GM23248 (cell line): ENCODE results near the gene TJP2. TPM values are rescaled to one million over a fixed set of nuclear protein-coding genes. Genes with fewer than 3 reads are reported as not detected.

Experiments used
- DNase-seq: peaks from one replicate; pipeline ENCODE4 v3.0.0-alpha.2; 2015
- H2AFZ ChIP-seq: fragments of 200-600 bp; sonication (generic); 2 replicates; pipeline ENCODE4 v1.6.1; 2016; ENCODE audit warnings: antibody characterized with exemption
- H3F3A ChIP-seq: fragments of 200-600 bp; sonication (generic); 2 replicates; pipeline ENCODE4 v1.6.1; 2016; ENCODE audit warnings: mild to moderate bottlenecking, antibody characterized with exemption, mixed run types; ENCODE audit not compliant: insufficient read depth
- H3K27ac ChIP-seq: fragments of 200-600 bp; sonication (generic); 2 replicates; pipeline ENCODE4 v1.5.1; 2016; ENCODE audit warnings: mild to moderate bottlenecking
- H3K27me3 ChIP-seq: fragments of 200-600 bp; sonication (generic); replicated peaks from 2 replicates; pipeline ENCODE4 v1.6.1; 2016; ENCODE audit warnings: mild to moderate bottlenecking; ENCODE audit not compliant: insufficient read depth
- H3K36me3 ChIP-seq: fragments of 200-600 bp; sonication (generic); 2 replicates; pipeline ENCODE4 v1.6.1; 2016; ENCODE audit warnings: low read depth, mild to moderate bottlenecking
- H3K4me1 ChIP-seq: fragments of 200-600 bp; sonication (generic); 2 replicates; pipeline ENCODE4 v1.6.1; 2016; ENCODE audit warnings: mild to moderate bottlenecking; ENCODE audit not compliant: insufficient read depth
- H3K4me2 ChIP-seq: fragments of 200-600 bp; sonication (generic); one replicate; pipeline ENCODE4 v1.6.1; 2016; ENCODE audit warnings: mild to moderate bottlenecking; ENCODE audit not compliant: unreplicated experiment
- H3K4me3 ChIP-seq: fragments of 200-600 bp; sonication (generic); 2 replicates; pipeline ENCODE4 v1.5.1; 2016; ENCODE audit warnings: mild to moderate bottlenecking
- H3K79me2 ChIP-seq: fragments of 200-600 bp; sonication (generic); 2 replicates; pipeline ENCODE4 v1.6.1; 2016; ENCODE audit warnings: mild to moderate bottlenecking; ENCODE audit not compliant: insufficient read depth
- H3K9ac ChIP-seq: fragments of 200-600 bp; sonication (generic); 2 replicates; pipeline ENCODE4 v1.6.1; 2016; ENCODE audit warnings: mild to moderate bottlenecking
- H3K9me2 ChIP-seq: fragments of 200-600 bp; sonication (generic); 2 replicates; pipeline ENCODE4 v1.6.1; 2016; ENCODE audit warnings: mixed run types, mild to moderate bottlenecking, moderate library complexity; ENCODE audit not compliant: insufficient read depth
- H3K9me3 ChIP-seq: fragments of 200-600 bp; sonication (generic); one replicate; pipeline ENCODE4 v1.6.1; 2017; ENCODE audit warnings: low read depth
- H4K20me1 ChIP-seq: fragments of 200-600 bp; sonication (generic); 2 replicates; pipeline ENCODE4 v1.6.0; 2016; ENCODE audit not compliant: insufficient read depth
- EZH2 ChIP-seq: fragments of 200-600 bp; sonication (generic); IDR thresholded peaks from 2 replicates; pipeline ENCODE4 v1.6.1; 2018; ENCODE audit warnings: antibody characterized with exemption, mild to moderate bottlenecking; ENCODE audit not compliant: insufficient read depth, poor library complexity, severe bottlenecking
- EZH2phosphoT487 ChIP-seq: fragments of 200-600 bp; sonication (generic); IDR thresholded peaks from 2 replicates; pipeline ENCODE4 v1.6.1; 2018; ENCODE audit warnings: antibody characterized with exemption, moderate library complexity, mild to moderate bottlenecking, low read depth; ENCODE audit not compliant: insufficient read depth
- WGBS, 2 experiments: methylation state at CpG; one replicate each; pipeline ENCODE4 v1.1.6; 2015 to 2017; ENCODE audit warnings: low lambda C conversion rate in 2 of 2, low coverage in 1 of 2; ENCODE audit errors: missing lambda C conversion rate in 2 of 2; 5-methylcytosine and 5-hydroxymethylcytosine counted together
- in situ Hi-C: fragments of 300-500 bp; cut with MboI; formaldehyde crosslinking; loops from 2 replicates; pipeline ENCODE4 v1.15.0; 2020
- polyA plus RNA-seq: library from polyadenylated mRNA; unstranded; fragments of >200 nt; fragmentation: Nextera tagmentation; extraction: Ambion mirVana; gene quantifications from 2 replicates; pipeline ENCODE4 v1.2.1, GENCODE V29; 2016
- total RNA-seq: library from RNA; depleted of rRNA; stranded (reverse); fragments of >200 nt; shearing (Covaris generic); gene quantifications from 2 replicates; pipeline ENCODE4 v1.2.3, GENCODE V29; 2014

The TJP2 gene
- total and polyA plus RNA-seq, 2 experiments from 2014 or later: 5.5 to 8.6 TPM

GRCh38 chr9:69252436-69252835 is 78.4 kb downstream of the TJP2 start:
- 84 to 87% methylated on average over 5 of the region's 5 CpGs for WGBS, 2 experiments
- no peaks in the 10 kb centered on the region for H3K4me1 ChIP-seq
- H3K9me2 ChIP-seq: no peaks in the 10 kb centered on the region
- H4K20me1 ChIP-seq: no peaks in the 10 kb centered on the region
- no peak overlapping the region for H3K4me3 ChIP-seq
- no peaks in the 10 kb centered on the region for H3K9me3 ChIP-seq
- no peaks in the 10 kb centered on the region for H3K79me2 ChIP-seq
- no peak overlapping the region for H3K9ac ChIP-seq
- TF ChIP-seq EZH2phosphoT487: no peak
- TF ChIP-seq EZH2: no peak
- in situ Hi-C loops: no loop called here
- no peak overlapping the region for H3K27ac ChIP-seq
- H3F3A ChIP-seq: no peaks in the 10 kb centered on the region
- H3K27me3 ChIP-seq: no peaks in the 10 kb centered on the region
- no peak overlapping the region for H3K4me2 ChIP-seq
- H2AFZ ChIP-seq: no peak overlapping the region
- H3K36me3 ChIP-seq: no peaks in the 10 kb centered on the region
- no peak for DNase-seq

DNA sequence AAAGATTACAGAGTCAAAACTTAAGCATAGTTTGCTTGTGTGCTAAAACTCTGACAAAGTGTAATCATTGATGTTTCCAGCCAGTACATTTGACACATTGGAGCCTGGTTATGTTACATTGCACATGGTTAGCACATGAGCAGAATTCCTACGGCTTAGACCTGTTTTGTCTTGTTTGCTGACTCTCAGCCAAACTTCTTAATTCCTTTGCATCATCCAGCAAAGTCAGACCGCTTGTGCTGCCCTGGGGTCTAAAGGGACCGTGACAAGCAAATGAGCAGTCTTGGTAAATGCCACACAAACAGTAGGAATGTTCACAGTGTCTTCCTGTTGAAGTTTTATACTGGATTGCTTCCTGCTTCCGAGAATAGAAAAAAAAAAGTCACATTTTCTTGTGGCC is 79.0 kb downstream of the TJP2 start:
- 27 to 34% methylated on average over 4 of the region's 4 CpGs for WGBS, 2 experiments
- H3K9me2 ChIP-seq: no peaks in the 10 kb centered on the region
- no peaks in the 10 kb centered on the region for H3K27me3 ChIP-seq
- in situ Hi-C loops: no loop called here
- H2AFZ ChIP-seq: no peak overlapping the region
- DNase-seq: peak; percentile 17
- H3K27ac ChIP-seq: no peak overlapping the region
- no peaks in the 10 kb centered on the region for H3K36me3 ChIP-seq
- no peaks in the 10 kb centered on the region for H3K4me1 ChIP-seq
- TF ChIP-seq EZH2phosphoT487 (no peak), EZH2 (no peak)
- H4K20me1 ChIP-seq: no peaks in the 10 kb centered on the region
- no peaks in the 10 kb centered on the region for H3K79me2 ChIP-seq
- H3F3A ChIP-seq: no peaks in the 10 kb centered on the region
- H3K4me3 ChIP-seq: no peak overlapping the region
- H3K9me3 ChIP-seq: no peaks in the 10 kb centered on the region
- H3K9ac ChIP-seq: no peak overlapping the region
- H3K4me2 ChIP-seq: no peak overlapping the region

DNA sequence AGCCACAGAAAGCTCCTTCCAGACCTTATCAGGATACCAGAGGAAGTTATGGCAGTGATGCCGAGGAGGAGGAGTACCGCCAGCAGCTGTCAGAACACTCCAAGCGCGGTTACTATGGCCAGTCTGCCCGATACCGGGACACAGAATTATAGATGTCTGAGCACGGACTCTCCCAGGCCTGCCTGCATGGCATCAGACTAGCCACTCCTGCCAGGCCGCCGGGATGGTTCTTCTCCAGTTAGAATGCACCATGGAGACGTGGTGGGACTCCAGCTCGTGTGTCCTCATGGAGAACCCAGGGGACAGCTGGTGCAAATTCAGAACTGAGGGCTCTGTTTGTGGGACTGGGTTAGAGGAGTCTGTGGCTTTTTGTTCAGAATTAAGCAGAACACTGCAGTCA is 80.1 kb downstream of the TJP2 start:
- Histone ChIP-seq H3K4me3 (no peak overlapping the region), H3K27ac (no peak overlapping the region), H2AFZ (no peak overlapping the region), H4K20me1 (no peaks in the 10 kb centered on the region), H3K4me1 (no peaks in the 10 kb centered on the region), H3K27me3 (no peaks in the 10 kb centered on the region), H3K4me2 (no peak overlapping the region), H3K9me2 (no peaks in the 10 kb centered on the region), H3F3A (no peaks in the 10 kb centered on the region), H3K9ac (no peak overlapping the region), H3K36me3 (no peaks in the 10 kb centered on the region), H3K9me3 (no peaks in the 10 kb centered on the region), H3K79me2 (no peaks in the 10 kb centered on the region)
- no peak for DNase-seq
- 93 to 96% methylated on average over 11 of the region's 11 CpGs for WGBS, 2 experiments
- TF ChIP-seq EZH2: no peak
- TF ChIP-seq EZH2phosphoT487: no peak
- in situ Hi-C loops: no loop called here

DNA sequence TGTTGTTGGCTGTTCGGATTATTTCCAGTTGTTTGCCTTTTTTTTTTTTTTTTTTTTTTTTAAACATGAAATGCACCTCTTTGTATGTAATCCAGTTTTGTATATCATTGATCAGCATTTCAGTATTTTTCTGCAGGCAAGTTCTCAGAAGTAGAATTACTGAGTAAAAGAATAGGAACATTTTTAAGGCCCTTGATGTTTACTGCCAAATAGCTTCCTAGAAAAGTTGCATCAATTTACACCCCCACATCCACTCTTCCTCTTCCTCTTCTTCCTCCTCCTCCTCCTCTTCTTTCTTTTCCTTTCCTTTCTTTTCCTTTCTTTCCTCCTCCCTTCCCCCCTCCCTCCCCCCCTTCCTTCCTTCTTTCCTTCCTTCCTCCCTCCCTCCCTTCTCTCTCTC is 81.5 kb downstream of the TJP2 start:
- no peak overlapping the region for H2AFZ ChIP-seq
- H3K4me1 ChIP-seq: no peaks in the 10 kb centered on the region
- H4K20me1 ChIP-seq: no peaks in the 10 kb centered on the region
- H3K27me3 ChIP-seq: no peaks in the 10 kb centered on the region
- no peak overlapping the region for H3K27ac ChIP-seq
- no peaks in the 10 kb centered on the region for H3F3A ChIP-seq
- no peaks in the 10 kb centered on the region for H3K9me2 ChIP-seq
- no peaks in the 10 kb centered on the region for H3K9me3 ChIP-seq
- TF ChIP-seq EZH2phosphoT487: no peak
- no peak for TF ChIP-seq EZH2
- H3K9ac ChIP-seq: no peak overlapping the region
- no peaks in the 10 kb centered on the region for H3K36me3 ChIP-seq
- no peak overlapping the region for H3K4me2 ChIP-seq
- 94 to 100% methylated on average over 1 of the region's 1 CpG for WGBS, 2 experiments
- in situ Hi-C loops: no loop called here
- H3K79me2 ChIP-seq: no peaks in the 10 kb centered on the region
- no peak for DNase-seq
- H3K4me3 ChIP-seq: no peak overlapping the region

- H2AFZ ChIP-seq: no peak overlapping the region
- TF ChIP-seq EZH2phosphoT487 (no peak), EZH2 (no peak)
- no peaks in the 10 kb centered on the region for H3K9me2 ChIP-seq
- no peaks in the 10 kb centered on the region for H3K27me3 ChIP-seq
- no peaks in the 10 kb centered on the region for H3K36me3 ChIP-seq
- H3K4me2 ChIP-seq: no peak overlapping the region
- no peak overlapping the region for H3K4me3 ChIP-seq
- H3K27ac ChIP-seq: no peak overlapping the region
- H3K79me2 ChIP-seq: no peaks in the 10 kb centered on the region
- no peaks in the 10 kb centered on the region for H3K9me3 ChIP-seq
- no peaks in the 10 kb centered on the region for H4K20me1 ChIP-seq
- DNase-seq: no peak
- in situ Hi-C loops: no loop called here
- H3K9ac ChIP-seq: no peak overlapping the region
- 74 to 83% methylated on average over 5 of the region's 5 CpGs for WGBS, 2 experiments
- H3K4me1 ChIP-seq: no peaks in the 10 kb centered on the region
- H3F3A ChIP-seq: no peaks in the 10 kb centered on the region
Observed at GRCh38 chr9:69258551-69258950, 84.5 kb downstream of the TJP2 start.
